CD4-positive, CD25-positive, alpha-beta regulatory T cell (primary cell): ENCODE measurements around the gene LEMD3. TPM values are rescaled to one million over a fixed set of nuclear protein-coding genes. Genes with fewer than 3 reads are reported as not detected.

Experiments
- ATAC-seq, 2 donors: fragments of 150-1000 bp; cut with Tn5 transposase; one replicate each; pipeline ENCODE4 v1.10.0; 2021; ENCODE audit warnings: low read depth in 2 of 2, moderate number of reproducible peaks in 2 of 2, moderate library complexity in 1 of 2
- DNase-seq, 3 donors: peaks; one replicate each; pipeline versions ENCODE4 v3.0.0 to v3.0.0-alpha.2; 2012 to 2022; ENCODE audit warnings: mixed read lengths in 1 of 3
- H3K27ac ChIP-seq: one replicate; pipeline ENCODE4 v1.7.0; 2013; ENCODE audit warnings: mild to moderate bottlenecking, low read length; ENCODE audit not compliant: insufficient read depth, poor library complexity, severe bottlenecking
- H3K27me3 ChIP-seq: one replicate; pipeline ENCODE4 v1.7.0; 2013; ENCODE audit warnings: low read length; ENCODE audit not compliant: control insufficient read depth, insufficient read depth
- H3K36me3 ChIP-seq: one replicate; pipeline ENCODE4 v1.7.0; 2013; ENCODE audit warnings: mild to moderate bottlenecking, low read length, moderate library complexity; ENCODE audit not compliant: control insufficient read depth, insufficient read depth
- H3K4me1 ChIP-seq: 2 replicates; pipeline ENCODE4 v1.7.0; 2013; ENCODE audit warnings: mild to moderate bottlenecking, low read length; ENCODE audit not compliant: insufficient read depth, control insufficient read depth, poor library complexity, severe bottlenecking
- H3K4me3 ChIP-seq: one replicate; pipeline ENCODE4 v1.7.0; 2013; ENCODE audit warnings: low read depth, mild to moderate bottlenecking, low read length, moderate library complexity
- H3K9me3 ChIP-seq, 2 experiments: 1 replicate in 1 of 2; 2 replicates in 1 of 2; pipeline ENCODE4 v1.7.0; 2013; ENCODE audit warnings: low read length in 2 of 2, mild to moderate bottlenecking in 1 of 2, moderate library complexity in 1 of 2; ENCODE audit not compliant: control insufficient read depth in 2 of 2
- H3K27ac Mint-ChIP-seq, 3 donors: one replicate each; pipeline ENCODE4 v1.8.0; 2020 to 2022; ENCODE audit warnings: mild to moderate bottlenecking in 3 of 3, mixed read lengths in 3 of 3, moderate library complexity in 2 of 3
- H3K27me3 Mint-ChIP-seq: one replicate; pipeline ENCODE4 v1.8.0; 2022; ENCODE audit warnings: mild to moderate bottlenecking, mixed read lengths
- H3K36me3 Mint-ChIP-seq: one replicate; pipeline ENCODE4 v1.8.0; 2020; ENCODE audit warnings: mixed read lengths
- H3K4me1 Mint-ChIP-seq, 4 donors: one replicate each; pipeline ENCODE4 v1.8.0; 2020 to 2022; ENCODE audit warnings: mixed read lengths in 4 of 4, mild to moderate bottlenecking in 1 of 4
- H3K4me3 Mint-ChIP-seq, 4 donors: one replicate each; pipeline ENCODE4 v1.8.0; 2020 to 2022; ENCODE audit warnings: mild to moderate bottlenecking in 4 of 4, mixed read lengths in 4 of 4, moderate library complexity in 3 of 4
- H3K9me3 Mint-ChIP-seq, 7 donors: one replicate each; pipeline ENCODE4 v1.8.0; 2020 to 2022; ENCODE audit warnings: mixed read lengths in 7 of 7, mild to moderate bottlenecking in 3 of 7, moderate library complexity in 2 of 7
- polyA plus RNA-seq, 4 donors: library from polyadenylated mRNA; unstranded; fragments of 300-500 nt; fragmentation: Illumina TruSeq; gene quantifications; one replicate each; pipeline ENCODE4 v1.2.3, GENCODE V29; 2021
- total RNA-seq: library from RNA; stranded (reverse); gene quantifications from one replicate; pipeline ENCODE4 v1.2.3, GENCODE V29; 2022

The LEMD3 gene
- total and polyA plus RNA-seq, 5 donors from 2014 or later, result 31.4 to 68.9 (median 37.4) TPM

DNA sequence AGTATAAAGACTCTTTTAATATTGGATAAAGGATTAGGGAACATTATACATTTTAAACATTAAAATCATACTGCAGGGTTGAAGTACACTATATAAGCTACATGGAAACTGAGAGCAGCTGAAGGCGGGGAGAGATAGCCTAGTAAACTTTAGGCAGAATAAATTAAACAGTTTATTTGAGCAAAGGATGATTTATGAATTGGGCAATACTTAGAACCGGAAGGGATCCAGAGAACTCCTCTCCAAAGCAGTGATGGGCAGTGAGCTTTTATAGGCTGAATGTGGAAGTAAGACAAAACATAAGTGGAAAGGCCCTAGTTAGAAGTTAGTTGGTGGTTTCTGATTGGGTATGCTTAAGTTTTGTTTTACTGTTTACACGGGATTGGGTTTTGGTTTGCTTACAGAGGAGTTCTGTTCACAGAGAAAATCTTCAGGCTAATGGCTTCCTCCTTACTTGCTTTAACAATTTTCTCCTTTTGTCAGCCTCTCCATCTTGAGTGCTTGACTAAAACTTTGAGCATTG, 18.9 kb downstream of the LEMD3 start:
- Histone ChIP-seq H3K27ac (no peak overlapping the region), H3K4me1 (peaks cover 17% of the 10 kb centered on the region), H3K27me3 (no peaks in the 10 kb centered on the region), H3K4me3 (peak overlapping the region; percentile 2), H3K9me3 (no peaks in the 10 kb centered on the region), H3K36me3 (peaks cover 4% of the 10 kb centered on the region)
- Mint-ChIP-seq H3K4me1 (peaks cover 54 to 88% (median 67%) of the 10 kb centered on the region in 4 donors), H3K4me3 (peak overlapping the region in 1 of 4 donors; percentile 42), H3K27me3 (no peaks in the 10 kb centered on the region), H3K9me3 (peaks cover 0 to 4% (median 0%) of the 10 kb centered on the region in 7 donors), H3K27ac (peak overlapping the region in 2 of 3 donors; percentile 26 to 30), H3K36me3 (peaks cover 27% of the 10 kb centered on the region)
- DNase-seq (no peak), ATAC-seq (no peak)

DNA sequence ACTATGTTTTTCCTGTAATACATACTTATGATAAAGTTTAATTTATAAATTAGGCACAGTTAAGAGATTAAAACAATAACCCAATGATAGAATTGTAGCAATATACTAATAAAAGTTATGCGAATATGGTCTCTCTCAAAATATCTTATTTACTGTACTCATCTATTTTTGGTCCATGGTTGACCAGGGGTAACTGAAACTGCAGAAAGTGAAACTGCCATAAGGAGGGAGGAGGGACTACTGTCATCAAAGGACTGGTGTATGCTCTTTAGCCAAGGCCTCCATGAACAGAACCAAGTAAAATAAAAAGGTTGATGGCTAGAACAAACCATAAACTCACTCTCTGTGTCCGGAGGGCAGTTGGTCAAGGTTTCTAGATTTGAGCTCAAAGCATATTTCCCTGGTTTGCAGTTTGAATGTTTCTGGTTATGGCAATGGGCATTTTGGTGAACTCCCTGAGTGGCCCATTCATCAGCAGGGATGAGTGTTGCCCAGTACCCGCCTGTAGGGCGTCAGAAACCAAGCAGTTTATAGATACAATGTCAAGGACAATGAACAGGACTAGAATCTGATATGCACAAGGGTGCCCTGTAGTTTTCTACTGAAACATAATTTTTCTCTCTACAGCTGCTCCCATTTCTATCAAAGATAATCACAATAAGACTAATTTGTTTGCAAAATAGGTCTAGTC, 19.8 kb downstream of the LEMD3 start:
- peaks cover 16% of the 10 kb centered on the region for H3K4me1 ChIP-seq
- peaks cover 4% of the 10 kb centered on the region for H3K36me3 ChIP-seq
- Mint-ChIP-seq H3K4me3 (no peak overlapping the region), H3K27me3 (no peaks in the 10 kb centered on the region), H3K36me3 (peaks cover 32% of the 10 kb centered on the region), H3K27ac (no peak overlapping the region), H3K9me3 (peaks cover 0 to 4% (median 2%) of the 10 kb centered on the region in 7 donors), H3K4me1 (peaks cover 49 to 86% (median 60%) of the 10 kb centered on the region in 4 donors)
- H3K27ac ChIP-seq, result peak overlapping the region; percentile 16
- no peaks in the 10 kb centered on the region for H3K27me3 ChIP-seq
- ATAC-seq, result no peak
- no peak overlapping the region for H3K4me3 ChIP-seq
- H3K9me3 ChIP-seq, result no peaks in the 10 kb centered on the region
- DNase-seq, result no peak

- H3K36me3 Mint-ChIP-seq, result peaks cover 41% of the 10 kb centered on the region
- peaks cover 43 to 81% (median 52%) of the 10 kb centered on the region in 4 donors for H3K4me1 Mint-ChIP-seq
- peak overlapping the region; percentile 33 to 87 (median 63) for H3K27ac Mint-ChIP-seq
- peaks cover 0 to 30% (median 4%) of the 10 kb centered on the region in 7 donors for H3K9me3 Mint-ChIP-seq
- no peaks in the 10 kb centered on the region for H3K27me3 Mint-ChIP-seq
- ATAC-seq (no peak), DNase-seq (no peak)
- Histone ChIP-seq H3K4me3 (no peak overlapping the region), H3K27ac (no peak overlapping the region), H3K9me3 (peaks cover 13 to 19% of the 10 kb centered on the region in 2 experiments), H3K4me1 (peaks cover 13% of the 10 kb centered on the region), H3K36me3 (peaks cover 7% of the 10 kb centered on the region), H3K27me3 (no peaks in the 10 kb centered on the region)
- peak overlapping the region in 2 of 4 donors; percentile 1 to 56 for H3K4me3 Mint-ChIP-seq
Measured at GRCh38 chr12:65192963-65193516, 23.7 kb downstream of the LEMD3 start.

DNA sequence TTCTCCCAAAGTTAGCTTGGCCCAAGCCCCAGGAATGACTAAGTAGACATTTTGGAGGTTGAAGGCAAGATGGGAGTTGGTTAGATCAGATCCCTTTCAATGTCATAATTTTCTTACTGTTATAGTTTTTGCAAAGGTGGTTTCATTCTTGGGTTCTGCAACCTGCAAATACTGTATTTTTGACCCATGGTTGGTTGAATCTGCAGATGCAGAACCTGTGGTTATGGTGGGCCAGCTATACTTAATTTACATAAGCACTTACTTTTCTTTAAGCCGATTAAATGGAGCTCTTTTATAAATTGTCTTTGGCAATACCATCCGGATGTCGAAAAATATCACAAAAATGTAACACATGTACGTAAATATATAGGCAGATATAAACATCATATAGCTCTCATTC, 25.6 kb downstream of the LEMD3 start:
- DNase-seq (no peak), ATAC-seq (no peak)
- Histone ChIP-seq H3K27ac (no peak overlapping the region), H3K9me3 (peaks cover 13 to 19% of the 10 kb centered on the region in 2 experiments), H3K36me3 (peaks cover 13% of the 10 kb centered on the region), H3K4me1 (peaks cover 9% of the 10 kb centered on the region), H3K4me3 (no peak overlapping the region), H3K27me3 (no peaks in the 10 kb centered on the region)
- Mint-ChIP-seq H3K9me3 (peaks cover 0 to 30% (median 4%) of the 10 kb centered on the region in 7 donors), H3K4me3 (no peak overlapping the region), H3K36me3 (peaks cover 41% of the 10 kb centered on the region), H3K27me3 (no peaks in the 10 kb centered on the region), H3K4me1 (peaks cover 38 to 75% (median 41%) of the 10 kb centered on the region in 4 donors), H3K27ac (no peak overlapping the region)

- H3K36me3 ChIP-seq, result peaks cover 15% of the 10 kb centered on the region
- ATAC-seq (no peak), DNase-seq (no peak)
- Mint-ChIP-seq H3K27me3 (no peaks in the 10 kb centered on the region), H3K4me1 (peaks cover 36 to 75% (median 42%) of the 10 kb centered on the region in 4 donors), H3K9me3 (peaks cover 0 to 34% (median 4%) of the 10 kb centered on the region in 7 donors), H3K36me3 (peaks cover 41% of the 10 kb centered on the region), H3K4me3 (peak overlapping the region in 1 of 4 donors; percentile 38), H3K27ac (peak overlapping the region in 1 of 3 donors; percentile 32)
- H3K9me3 ChIP-seq, result peaks cover 13 to 19% of the 10 kb centered on the region in 2 experiments
- no peak overlapping the region for H3K4me3 ChIP-seq
- H3K4me1 ChIP-seq, result peaks cover 9% of the 10 kb centered on the region
- H3K27ac ChIP-seq, result no peak overlapping the region
- no peaks in the 10 kb centered on the region for H3K27me3 ChIP-seq
Measured at GRCh38 chr12:65195387-65196055, 26.1 kb downstream of the LEMD3 start.

DNA sequence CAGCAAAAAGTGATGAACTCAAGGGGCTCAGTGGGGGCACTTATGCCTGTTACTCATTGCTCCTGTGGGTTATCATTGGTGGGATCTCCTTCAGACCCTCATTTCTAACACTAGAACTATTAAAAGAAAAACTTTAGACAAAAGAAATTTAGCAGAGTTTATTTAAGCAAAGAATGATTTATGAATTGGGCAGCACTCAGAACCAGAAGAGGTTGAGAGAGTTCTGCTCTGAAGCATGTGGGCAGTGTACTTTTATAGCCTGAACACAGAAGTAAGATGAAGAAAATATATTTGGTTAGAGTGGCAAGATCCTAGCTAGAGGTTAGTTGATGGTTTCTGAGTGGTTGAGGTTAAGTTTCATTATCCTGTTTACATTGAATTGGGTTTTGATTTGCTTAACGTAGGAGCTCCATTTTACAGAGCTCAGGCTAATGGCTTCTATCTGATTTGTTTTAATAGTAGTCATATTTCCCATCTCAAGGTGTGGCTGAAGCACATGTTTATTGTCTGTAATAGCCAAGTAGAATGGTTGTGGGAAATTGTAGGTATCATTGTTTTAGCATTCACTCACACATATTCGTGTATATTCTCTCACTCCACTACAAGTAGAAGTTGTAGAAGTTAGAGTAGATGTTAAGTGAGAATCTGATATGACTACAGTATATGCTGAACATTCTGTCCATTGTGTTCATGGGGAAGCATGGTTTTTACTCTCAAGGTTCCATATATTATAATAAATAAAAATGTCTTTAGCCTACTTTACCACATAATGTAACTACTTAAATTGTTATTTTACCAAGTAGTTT, 27.6 kb downstream of the LEMD3 start:
- peaks cover 11% of the 10 kb centered on the region for H3K36me3 ChIP-seq
- DNase-seq (peak in 1 of 3 donors; percentile 67), ATAC-seq (peak in 1 of 2 donors; percentile 50)
- Mint-ChIP-seq H3K4me3 (peak overlapping the region; percentile 2 to 58 (median 34)), H3K9me3 (peaks cover 0 to 34% (median 6%) of the 10 kb centered on the region in 7 donors), H3K36me3 (peaks cover 43% of the 10 kb centered on the region), H3K4me1 (peaks cover 41 to 78% (median 48%) of the 10 kb centered on the region in 4 donors), H3K27ac (peak overlapping the region; percentile 12 to 79 (median 67)), H3K27me3 (no peaks in the 10 kb centered on the region)
- H3K27me3 ChIP-seq, result no peaks in the 10 kb centered on the region
- peak overlapping the region; percentile 43 for H3K4me3 ChIP-seq
- peaks cover 9% of the 10 kb centered on the region for H3K4me1 ChIP-seq
- H3K9me3 ChIP-seq, result peaks cover 13 to 19% of the 10 kb centered on the region in 2 experiments
- peak overlapping the region; percentile 60 for H3K27ac ChIP-seq

GRCh38 chr12:65199604-65200003, 30.2 kb downstream of the LEMD3 start:
- H3K27ac ChIP-seq, result no peak overlapping the region
- ATAC-seq, result no peak
- H3K9me3 Mint-ChIP-seq, result peaks cover 0 to 27% (median 4%) of the 10 kb centered on the region in 7 donors
- H3K4me3 Mint-ChIP-seq, result no peak overlapping the region
- H3K27me3 ChIP-seq, result no peaks in the 10 kb centered on the region
- H3K36me3 Mint-ChIP-seq, result peaks cover 39% of the 10 kb centered on the region
- H3K4me1 ChIP-seq, result peaks cover 15% of the 10 kb centered on the region
- H3K27me3 Mint-ChIP-seq, result no peaks in the 10 kb centered on the region
- peaks cover 50 to 82% (median 56%) of the 10 kb centered on the region in 4 donors for H3K4me1 Mint-ChIP-seq
- H3K36me3 ChIP-seq, result peaks cover 11% of the 10 kb centered on the region
- DNase-seq, result no peak
- peaks cover 13 to 19% of the 10 kb centered on the region in 2 experiments for H3K9me3 ChIP-seq
- no peak overlapping the region for H3K27ac Mint-ChIP-seq
- no peak overlapping the region for H3K4me3 ChIP-seq
